ENCODE measurements around the gene GAS7.

- TF ChIP-seq CTCF (conservative IDR thresholded peaks at IDR 0.05; ENCODE audit: low read depth in 2 of 2) (no peak), POLR2AphosphoS5 (IDR thresholded peaks at IDR 0.05; ENCODE audit: low read depth) (no peak), REST (IDR thresholded peaks at IDR 0.05; ENCODE audit: unreplicated experiment) (no peak), EZH2 (IDR thresholded peaks at IDR 0.05; ENCODE audit: low read depth, unreplicated experiment) (no peak)
These were observed 11.5 kb downstream of the GAS7 start for GRCh38 chr17:10186771-10187410.
